ENCODE results near the gene KRTAP19-5. TPM values are rescaled to one million over a fixed set of nuclear protein-coding genes. Genes with fewer than 3 reads are reported as not detected.
A peak's percentile ranks its signal among the peaks of the same experiment; 100 is the strongest.
"Not testable (repeated sequence)": the region's sequence is repeated elsewhere in the genome, so short reads cannot be mapped to it uniquely, and the experiment has no call there.

Gene KRTAP19-5
- total RNA-seq: not detected

- Mint-ChIP-seq H3K36me3 (ENCODE audit: low read depth) (no peaks in the 10 kb centered on the region), H3K9me3 (no peaks in the 10 kb centered on the region), H3K4me1 (ENCODE audit: low read depth) (no peaks in the 10 kb centered on the region), H3K27me3 (peaks cover 3% of the 10 kb centered on the region), H3K4me3 (no peak within 1 kb of the TSS), H3K27ac (no peak within 1 kb of the TSS)
- TF ChIP-seq, protein P1, sequence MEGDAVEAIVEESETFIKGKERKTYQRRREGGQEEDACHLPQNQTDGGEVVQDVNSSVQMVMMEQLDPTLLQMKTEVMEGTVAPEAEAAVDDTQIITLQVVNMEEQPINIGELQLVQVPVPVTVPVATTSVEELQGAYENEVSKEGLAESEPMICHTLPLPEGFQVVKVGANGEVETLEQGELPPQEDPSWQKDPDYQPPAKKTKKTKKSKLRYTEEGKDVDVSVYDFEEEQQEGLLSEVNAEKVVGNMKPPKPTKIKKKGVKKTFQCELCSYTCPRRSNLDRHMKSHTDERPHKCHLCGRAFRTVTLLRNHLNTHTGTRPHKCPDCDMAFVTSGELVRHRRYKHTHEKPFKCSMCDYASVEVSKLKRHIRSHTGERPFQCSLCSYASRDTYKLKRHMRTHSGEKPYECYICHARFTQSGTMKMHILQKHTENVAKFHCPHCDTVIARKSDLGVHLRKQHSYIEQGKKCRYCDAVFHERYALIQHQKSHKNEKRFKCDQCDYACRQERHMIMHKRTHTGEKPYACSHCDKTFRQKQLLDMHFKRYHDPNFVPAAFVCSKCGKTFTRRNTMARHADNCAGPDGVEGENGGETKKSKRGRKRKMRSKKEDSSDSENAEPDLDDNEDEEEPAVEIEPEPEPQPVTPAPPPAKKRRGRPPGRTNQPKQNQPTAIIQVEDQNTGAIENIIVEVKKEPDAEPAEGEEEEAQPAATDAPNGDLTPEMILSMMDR (IDR thresholded peaks at IDR 0.05): no peak
- intact Hi-C loops (cut with micrococcal nuclease): no loop called here
- DNase-seq: no peak
- POLR2A ChIA-PET: no interaction called here
- ATAC-seq: no peak
- CTCF ChIA-PET: no interaction called here
These were observed at the start of gene KRTAP19-5 for GRCh38 chr21:30502041-30502440. TSS of gene KRTAP19-5 (minus strand) at chr21:30502141. CDS start at chr21:30502090, 51 bp downstream.

DNA sequence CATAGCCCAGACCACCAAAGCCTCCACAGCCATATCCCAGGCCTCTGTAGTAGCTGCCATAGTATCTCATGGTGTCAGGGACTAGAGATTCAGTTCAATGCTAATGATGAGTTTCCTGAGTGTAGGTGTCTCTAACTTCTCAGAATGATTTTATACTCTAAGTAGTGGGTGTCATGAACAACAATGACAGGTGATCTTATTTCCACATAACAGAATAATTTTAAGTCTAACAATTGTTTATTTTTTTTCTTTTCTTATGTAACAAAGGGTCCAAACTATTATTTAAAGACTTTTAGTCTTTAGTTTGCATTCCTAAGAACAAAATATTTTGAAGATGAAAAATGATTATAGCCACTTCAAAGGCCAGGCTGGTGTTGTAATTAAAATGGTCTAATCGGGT, 39.8 kb upstream of the KRTAP19-5 start, which contains the start of gene KRTAP19-6:
TSS of gene KRTAP19-6 (minus strand) at position 101 of the 400 bp plus-strand sequence. CDS start at position 70, 31 bp downstream.
- POLR2A ChIA-PET: no interaction called here
- TF ChIP-seq, protein P1 (IDR thresholded peaks at IDR 0.05): no peak
- no peak for DNase-seq

DNA sequence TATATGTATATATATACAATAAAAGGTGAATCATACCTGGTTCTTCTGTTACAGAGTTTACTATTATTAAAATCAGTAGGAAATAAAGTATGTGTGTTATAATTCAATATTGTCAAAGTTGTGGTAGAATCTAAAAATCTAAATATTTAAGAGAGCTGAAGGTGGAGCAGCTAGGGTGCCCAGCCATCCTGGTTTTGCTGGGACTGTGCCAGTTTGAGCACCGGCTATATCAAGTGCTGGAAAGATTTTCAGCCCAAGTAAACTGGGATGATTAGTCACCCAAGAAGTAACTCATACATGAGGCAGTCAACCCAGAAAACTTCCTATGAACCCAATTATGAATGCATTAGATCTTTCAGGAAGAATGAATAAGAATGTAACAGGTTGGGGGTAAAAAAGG, 16.9 kb upstream of the KRTAP19-5 start:
- Mint-ChIP-seq H3K27ac (no peak overlapping the region), H3K4me3 (no peak overlapping the region), H3K9me3 (peaks cover 3% of the 10 kb centered on the region), H3K27me3 (peaks cover 2% of the 10 kb centered on the region), H3K4me1 (ENCODE audit: low read depth) (no peaks in the 10 kb centered on the region), H3K36me3 (ENCODE audit: low read depth) (no peaks in the 10 kb centered on the region)
- no peak for DNase-seq
- TF ChIP-seq, protein P1 (IDR thresholded peaks at IDR 0.05): no peak
- intact Hi-C loops (cut with micrococcal nuclease): no loop called here
- ChIA-PET POLR2A (no interaction called here), CTCF (interaction anchor here (1.9 kb wide), 1 partner anchor 13 kb away, joined by 4 read pairs; no protein-coding TSS in a partner anchor)
- no peak for ATAC-seq

More for the DNA sequence above, 39.8 kb upstream of the KRTAP19-5 start, which contains the start of gene KRTAP19-6:
- ATAC-seq: no peak
- no peak within 1 kb of the TSS for H3K4me3 Mint-ChIP-seq
- H3K27me3 Mint-ChIP-seq: no peaks in the 10 kb centered on the region
- no peaks in the 10 kb centered on the region for H3K9me3 Mint-ChIP-seq
- no peak within 1 kb of the TSS for H3K27ac Mint-ChIP-seq
- H3K36me3 Mint-ChIP-seq (ENCODE audit: low read depth): no peaks in the 10 kb centered on the region
- H3K4me1 Mint-ChIP-seq (ENCODE audit: low read depth): no peaks in the 10 kb centered on the region
- intact Hi-C loops (cut with micrococcal nuclease): no loop called here
- CTCF ChIA-PET: no interaction called here

DNA sequence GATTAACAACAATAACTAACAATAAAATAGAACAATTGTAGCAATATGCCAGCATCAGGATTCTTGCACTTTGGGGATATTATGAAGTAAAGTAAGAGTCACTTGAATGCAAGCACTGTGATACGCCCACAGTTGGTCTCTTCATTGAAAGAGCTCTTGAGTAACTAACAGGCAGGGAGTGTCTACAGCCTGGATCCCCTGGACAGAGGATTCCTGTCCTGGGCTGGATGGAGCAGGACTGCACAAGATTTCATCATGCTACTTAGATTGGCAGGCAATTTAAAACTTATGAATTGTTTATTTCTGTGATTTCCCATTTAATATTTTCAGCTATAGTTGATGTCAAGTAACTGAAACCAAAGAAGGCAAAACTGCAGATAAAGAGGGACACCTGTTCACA, 13.7 kb upstream of the KRTAP19-5 start:
- DNase-seq: no peak
- peaks cover 2% of the 10 kb centered on the region for H3K27me3 Mint-ChIP-seq
- ChIA-PET POLR2A (no interaction called here), CTCF (no interaction called here)
- peaks cover 3% of the 10 kb centered on the region for H3K9me3 Mint-ChIP-seq
- H3K36me3 Mint-ChIP-seq (ENCODE audit: low read depth): no peaks in the 10 kb centered on the region
- intact Hi-C loops (cut with micrococcal nuclease): no loop called here
- TF ChIP-seq, protein P1 (IDR thresholded peaks at IDR 0.05): no peak
- no peak overlapping the region for H3K27ac Mint-ChIP-seq
- H3K4me3 Mint-ChIP-seq: no peak overlapping the region
- H3K4me1 Mint-ChIP-seq (ENCODE audit: low read depth): no peaks in the 10 kb centered on the region
- no peak for ATAC-seq

- intact Hi-C loops (cut with micrococcal nuclease): loop anchor here (5.0 kb wide), 1 partner anchor 582 kb away; no protein-coding TSS in a partner anchor
- peak; percentile 17 for DNase-seq
- CTCF ChIA-PET: interaction anchor here (0.7 to 2.0 kb wide), 7 partner anchors 12 to 579 kb away, joined by 3 to 4 read pairs (median 4); no protein-coding TSS in a partner anchor
- ATAC-seq; H3K27ac Mint-ChIP-seq; H3K4me3 Mint-ChIP-seq; H3K36me3 Mint-ChIP-seq (ENCODE audit: low read depth); H3K4me1 Mint-ChIP-seq (ENCODE audit: low read depth); H3K27me3 Mint-ChIP-seq; H3K9me3 Mint-ChIP-seq; POLR2A ChIA-PET: not testable (repeated sequence)
- TF ChIP-seq, protein P1 (IDR thresholded peaks at IDR 0.05): peak; percentile 72
These were observed 3.8 kb upstream of the KRTAP19-5 start for GRCh38 chr21:30505621-30506205.

Data from activated CD8-positive, alpha-beta T cell treated with anti-CD3 and anti-CD28 coated beads for 36 hours (primary cell).